Nephron (organoid): Measurements from ENCODE around the gene PAPOLB.

Experiments used
- H3K27ac Mint-ChIP-seq, 3 experiments: 2 replicates each; pipeline ENCODE4 v1.8.0; 2020; ENCODE audit warnings: mixed read lengths in 3 of 3, mild to moderate bottlenecking in 2 of 3, moderate library complexity in 1 of 3
- H3K27me3 Mint-ChIP-seq: 2 replicates; pipeline ENCODE4 v1.8.0; 2021; ENCODE audit warnings: low read depth, mild to moderate bottlenecking, moderate library complexity, mixed read lengths
- H3K36me3 Mint-ChIP-seq: 2 replicates; pipeline ENCODE4 v1.8.0; 2020; ENCODE audit warnings: low read depth, mixed read lengths
- H3K4me1 Mint-ChIP-seq: 2 replicates; pipeline ENCODE4 v1.8.0; 2020; ENCODE audit warnings: mixed read lengths
- H3K4me3 Mint-ChIP-seq, 3 experiments: 2 replicates each; pipeline ENCODE4 v1.8.0; 2020; ENCODE audit warnings: mild to moderate bottlenecking in 3 of 3, mixed read lengths in 3 of 3, moderate library complexity in 2 of 3
- H3K9me3 Mint-ChIP-seq: 2 replicates; pipeline ENCODE4 v1.8.0; 2020; ENCODE audit warnings: mixed read lengths
- TF ChIP-seq, protein P1 (sequence below), 3 experiments: fragments of 200-600 bp; sonication (generic); IDR thresholded peaks; one replicate each; pipeline ENCODE4 v1.5.0; 2021; ENCODE audit warnings: antibody characterized with exemption in 3 of 3; ENCODE audit not compliant: unreplicated experiment in 3 of 3

The PAPOLB gene

GRCh38 chr7:4861673-4862072 lies at the start of gene PAPOLB:
Gene PAPOLB (minus strand): TSS chr7:4862030. CDS start chr7:4861810, 220 bp downstream.
- H3K27ac Mint-ChIP-seq = no peak within 1 kb of the TSS

GRCh38 chr7:4911111-4911828 lies 49.4 kb upstream of the PAPOLB start:
- H3K9me3 Mint-ChIP-seq = no peaks in the 10 kb centered on the region
- peaks cover 7% of the 10 kb centered on the region for H3K27me3 Mint-ChIP-seq
- no peak overlapping the region for H3K4me3 Mint-ChIP-seq
- H3K36me3 Mint-ChIP-seq = no peaks in the 10 kb centered on the region
- no peaks in the 10 kb centered on the region for H3K4me1 Mint-ChIP-seq
- no peak overlapping the region for H3K27ac Mint-ChIP-seq
- TF ChIP-seq, protein P1, sequence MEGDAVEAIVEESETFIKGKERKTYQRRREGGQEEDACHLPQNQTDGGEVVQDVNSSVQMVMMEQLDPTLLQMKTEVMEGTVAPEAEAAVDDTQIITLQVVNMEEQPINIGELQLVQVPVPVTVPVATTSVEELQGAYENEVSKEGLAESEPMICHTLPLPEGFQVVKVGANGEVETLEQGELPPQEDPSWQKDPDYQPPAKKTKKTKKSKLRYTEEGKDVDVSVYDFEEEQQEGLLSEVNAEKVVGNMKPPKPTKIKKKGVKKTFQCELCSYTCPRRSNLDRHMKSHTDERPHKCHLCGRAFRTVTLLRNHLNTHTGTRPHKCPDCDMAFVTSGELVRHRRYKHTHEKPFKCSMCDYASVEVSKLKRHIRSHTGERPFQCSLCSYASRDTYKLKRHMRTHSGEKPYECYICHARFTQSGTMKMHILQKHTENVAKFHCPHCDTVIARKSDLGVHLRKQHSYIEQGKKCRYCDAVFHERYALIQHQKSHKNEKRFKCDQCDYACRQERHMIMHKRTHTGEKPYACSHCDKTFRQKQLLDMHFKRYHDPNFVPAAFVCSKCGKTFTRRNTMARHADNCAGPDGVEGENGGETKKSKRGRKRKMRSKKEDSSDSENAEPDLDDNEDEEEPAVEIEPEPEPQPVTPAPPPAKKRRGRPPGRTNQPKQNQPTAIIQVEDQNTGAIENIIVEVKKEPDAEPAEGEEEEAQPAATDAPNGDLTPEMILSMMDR (IDR thresholded peaks at IDR 0.05; ENCODE audit: unreplicated experiment in 3 of 3) = no peak

More at GRCh38 chr7:4861673-4862072, at the start of gene PAPOLB:
- Mint-ChIP-seq H3K27me3 (no peaks in the 10 kb centered on the region), H3K4me1 (no peaks in the 10 kb centered on the region), H3K9me3 (peaks cover 21% of the 10 kb centered on the region), H3K4me3 (no peak within 1 kb of the TSS), H3K36me3 (peaks cover 4% of the 10 kb centered on the region)
- TF ChIP-seq, protein P1 (IDR thresholded peaks at IDR 0.05; ENCODE audit: unreplicated experiment in 3 of 3) = no peak

- Mint-ChIP-seq H3K9me3 (no peaks in the 10 kb centered on the region), H3K4me1 (no peaks in the 10 kb centered on the region), H3K27me3 (peaks cover 22% of the 10 kb centered on the region), H3K27ac (no peak overlapping the region), H3K4me3 (no peak overlapping the region), H3K36me3 (no peaks in the 10 kb centered on the region)
- TF ChIP-seq, protein P1 (IDR thresholded peaks at IDR 0.05; ENCODE audit: unreplicated experiment in 3 of 3) = no peak
Measured at GRCh38 chr7:4906682-4907081, 44.9 kb upstream of the PAPOLB start.

GRCh38 chr7:4905171-4905570 lies 43.3 kb upstream of the PAPOLB start:
- TF ChIP-seq, protein P1 (IDR thresholded peaks at IDR 0.05; ENCODE audit: unreplicated experiment in 3 of 3) = no peak
- no peak overlapping the region for H3K27ac Mint-ChIP-seq
- no peaks in the 10 kb centered on the region for H3K36me3 Mint-ChIP-seq
- H3K4me3 Mint-ChIP-seq = no peak overlapping the region
- peaks cover 27% of the 10 kb centered on the region for H3K27me3 Mint-ChIP-seq
- H3K4me1 Mint-ChIP-seq = no peaks in the 10 kb centered on the region
- no peaks in the 10 kb centered on the region for H3K9me3 Mint-ChIP-seq

- no peak overlapping the region for H3K4me3 Mint-ChIP-seq
- H3K27ac Mint-ChIP-seq = no peak overlapping the region
- no peaks in the 10 kb centered on the region for H3K36me3 Mint-ChIP-seq
- H3K4me1 Mint-ChIP-seq = no peaks in the 10 kb centered on the region
- TF ChIP-seq, protein P1 (IDR thresholded peaks at IDR 0.05; ENCODE audit: unreplicated experiment in 3 of 3) = no peak
- H3K9me3 Mint-ChIP-seq = no peaks in the 10 kb centered on the region
- peaks cover 27% of the 10 kb centered on the region for H3K27me3 Mint-ChIP-seq
Measured at GRCh38 chr7:4904346-4904745, 42.5 kb upstream of the PAPOLB start.

DNA sequence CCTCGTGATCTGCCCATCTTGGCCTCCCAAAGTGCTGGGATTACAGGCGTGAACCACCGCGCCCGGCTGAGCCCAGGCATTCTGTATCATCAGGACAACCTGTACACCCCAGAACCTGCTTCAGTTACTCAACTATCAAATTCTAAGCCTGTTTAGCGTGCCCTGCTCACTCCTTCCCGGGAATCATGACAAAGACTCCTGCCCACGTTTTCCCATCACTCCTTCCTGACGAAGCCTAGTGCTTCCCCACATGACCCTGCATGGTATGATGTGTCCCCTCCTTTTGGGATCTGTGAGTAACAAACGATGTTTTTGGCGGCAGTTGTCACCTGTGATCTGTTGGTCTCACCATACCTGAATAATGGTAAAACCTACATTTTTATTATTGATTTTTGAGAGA lies 33.9 kb upstream of the PAPOLB start:
- H3K4me1 Mint-ChIP-seq = no peaks in the 10 kb centered on the region
- H3K27ac Mint-ChIP-seq = no peak overlapping the region
- H3K4me3 Mint-ChIP-seq = no peak overlapping the region
- H3K27me3 Mint-ChIP-seq = peaks cover 21% of the 10 kb centered on the region
- H3K9me3 Mint-ChIP-seq = peaks cover 8% of the 10 kb centered on the region
- H3K36me3 Mint-ChIP-seq = no peaks in the 10 kb centered on the region
- TF ChIP-seq, protein P1 (IDR thresholded peaks at IDR 0.05; ENCODE audit: unreplicated experiment in 3 of 3) = no peak
